GM12878 (cell line): Measurements from ENCODE around the gene POU2F3. TPM values are rescaled to one million over a fixed set of nuclear protein-coding genes. Genes with fewer than 3 reads are reported as not detected.

ENCODE experiments used
- ATAC-seq: fragments of 200-7000 bp; cut with Tn5 transposase; 3 replicates; pipeline ENCODE4 v1.9.1; 2020; ENCODE audit warnings: mild to moderate bottlenecking, moderate library complexity
- BruUV-seq: library from RNA; stranded (reverse); fragments of 400-500 nt; replicated peaks from 2 replicates; lab custom pipeline; 2021; lab: Mats Ljungman, UMichigan
- CTCF ChIA-PET: fragments of 300-600 bp; sonication (Branson Sonifier 250); formaldehyde crosslinking; extraction: SDS; loops from one replicate; lab custom pipeline; 2021; ENCODE audit warnings: inconsistent platforms; lab: Yijun Ruan, JAX
- POLR2A ChIA-PET: fragments of 350-600 bp; formaldehyde crosslinking; extraction: SDS; loops from one replicate; lab custom pipeline; 2021; ENCODE audit warnings: inconsistent platforms; lab: Charles Lee
- RAD21 ChIA-PET: fragments of 300-600 bp; sonication (Branson Sonifier 250); formaldehyde crosslinking; loops from one replicate; lab custom pipeline; 2023; ENCODE audit warnings: antibody characterized with exemption; ENCODE audit not compliant: unreplicated experiment; lab: Charles Lee
- SMC1A ChIA-PET: fragments of 300-600 bp; sonication (Branson Sonifier 250); formaldehyde crosslinking; loops from one replicate; lab custom pipeline; 2023; ENCODE audit not compliant: unreplicated experiment, uncharacterized antibody; lab: Charles Lee
- DNase-seq: peaks from one replicate; pipeline ENCODE4 v3.0.0-alpha.2; 2011; ENCODE audit warnings: low read depth, low spot score
- FAIRE-seq: peaks from 3 replicates; lab custom pipeline; 2011; peaks lifted over from hg19 to GRCh38; lab: Jason Lieb, UNC
- H2AFZ ChIP-seq: 2 replicates; pipeline ENCODE4 v1.6.0; 2011; ENCODE audit warnings: low read depth, low read length, control low read depth; ENCODE audit not compliant: control insufficient read depth
- H3K27ac ChIP-seq: 2 replicates; pipeline ENCODE4 v1.5.1; 2011; ENCODE audit warnings: control low read depth; ENCODE audit not compliant: control insufficient read depth, insufficient read depth
- H3K27me3 ChIP-seq, 2 experiments: replicated peaks in 1 of 2; 2 replicates each; pipeline versions ENCODE4 v1.6.0 to v1.6.1; 2011; ENCODE audit warnings: low read length in 1 of 2; ENCODE audit not compliant: control insufficient read depth in 2 of 2, insufficient read depth in 2 of 2
- H3K36me3 ChIP-seq, 2 experiments: 2 replicates each; pipeline ENCODE4 v1.5.1; 2011; ENCODE audit warnings: low read length in 1 of 2; ENCODE audit not compliant: control insufficient read depth in 2 of 2, insufficient read depth in 2 of 2
- H3K4me1 ChIP-seq: 2 replicates; pipeline ENCODE4 v1.6.1; 2011; ENCODE audit warnings: mild to moderate bottlenecking, low read length, moderate library complexity, mixed read lengths; ENCODE audit not compliant: control insufficient read depth, insufficient read depth
- H3K4me2 ChIP-seq: 2 replicates; pipeline ENCODE4 v1.6.0; 2011; ENCODE audit warnings: control low read depth; ENCODE audit not compliant: control insufficient read depth, insufficient read depth
- H3K4me3 ChIP-seq: fragments of 200-600 bp; sonication (generic); 2 replicates; pipeline ENCODE4 v1.5.1; 2016
- H3K79me2 ChIP-seq: 2 replicates; pipeline ENCODE4 v1.6.0; 2011; ENCODE audit warnings: low read length; ENCODE audit not compliant: control insufficient read depth, insufficient read depth
- H3K9ac ChIP-seq: 2 replicates; pipeline ENCODE4 v1.8.0; 2011; ENCODE audit warnings: low read length, control low read depth, mixed read lengths; ENCODE audit not compliant: control insufficient read depth, insufficient read depth
- H3K9me3 ChIP-seq: replicated peaks from 3 replicates; pipeline ENCODE4 v1.5.1; 2011; ENCODE audit warnings: mild to moderate bottlenecking, low read length; ENCODE audit not compliant: control insufficient read depth, insufficient read depth
- H4K20me1 ChIP-seq: 2 replicates; pipeline ENCODE4 v1.6.0; 2011; ENCODE audit not compliant: control insufficient read depth, insufficient read depth
- ASH2L ChIP-seq: fragments of 300-600, 200-600 bp; sonication (generic); IDR thresholded peaks from 2 replicates; pipeline ENCODE4 v1.6.1; 2017; ENCODE audit warnings: low read depth, mild to moderate bottlenecking, borderline replicate concordance
- ATF3 ChIP-seq: IDR thresholded peaks from 2 replicates; pipeline ENCODE4 v1.6.1; 2011; ENCODE audit warnings: low read depth, mild to moderate bottlenecking, low read length, moderate library complexity, borderline replicate concordance; ENCODE audit errors: extremely low read depth
- E2F8 ChIP-seq: fragments of 450-650 bp; IDR thresholded peaks from 2 replicates; pipeline ENCODE4 v1.6.1; 2018; ENCODE audit warnings: mild to moderate bottlenecking, low read depth, moderate library complexity; ENCODE audit not compliant: partially characterized antibody
- IRF4 ChIP-seq: IDR thresholded peaks from 2 replicates; pipeline ENCODE4 v1.6.1; 2011; ENCODE audit warnings: low read depth, low read length
- JUNB ChIP-seq: IDR thresholded peaks from 2 replicates; pipeline ENCODE4 v1.6.1; 2016; ENCODE audit warnings: antibody characterized with exemption, mild to moderate bottlenecking
- NFYA ChIP-seq: IDR thresholded peaks from 2 replicates; pipeline ENCODE4 v1.6.1; 2011; ENCODE audit warnings: low read depth, mild to moderate bottlenecking, low read length, improper control_type of control experiment, borderline replicate concordance
- RUNX3 ChIP-seq: IDR thresholded peaks from 2 replicates; pipeline ENCODE4 v1.6.1; 2012; ENCODE audit warnings: low read length, inconsistent platforms
- SREBF1 ChIP-seq: IDR thresholded peaks from 2 replicates; pipeline ENCODE4 v1.6.1; 2012; ENCODE audit warnings: mild to moderate bottlenecking, low read length
- TAF1 ChIP-seq: IDR thresholded peaks from 2 replicates; pipeline ENCODE4 v1.6.1; 2011; ENCODE audit warnings: mild to moderate bottlenecking, low read depth, low read length, borderline replicate concordance
- ZNF207 ChIP-seq: fragments of 450-650 bp; IDR thresholded peaks from 2 replicates; pipeline ENCODE4 v1.6.1; 2014; ENCODE audit warnings: antibody characterized with exemption, mild to moderate bottlenecking, borderline replicate concordance
- ZNF384 ChIP-seq: IDR thresholded peaks from 2 replicates; pipeline ENCODE4 v1.6.1; 2012; ENCODE audit warnings: low read depth, mild to moderate bottlenecking, low read length, improper control_type of control experiment, borderline replicate concordance
- WGBS: methylation state at CpG from one replicate; pipeline ENCODE4 v1.1.6; 2016; ENCODE audit warnings: low lambda C conversion rate; ENCODE audit not compliant: insufficient replicate concordance, insufficient coverage; ENCODE audit errors: missing lambda C conversion rate; 5-methylcytosine and 5-hydroxymethylcytosine counted together
- in situ Hi-C: fragments of 300-500 bp; cut with MboI; formaldehyde crosslinking; loops from 9 replicates; pipeline ENCODE4 v1.14.3; 2018; ENCODE audit warnings: mixed read lengths
- intact Hi-C: fragments of 100-400 bp; cut with micrococcal nuclease; formaldehyde crosslinking; loops from one replicate; pipeline ENCODE4 v1.14.2; 2022; ENCODE audit not compliant: unreplicated experiment
- polyA plus RNA-seq, 11 experiments: library from polyadenylated mRNA; depleted of rRNA in 4 of 11; unstranded in 6 of 11; stranded (reverse) in 5 of 11; fragments of >200 nt; fragmentation: Nextera tagmentation in 4 of 11; fragmentation: Illumina TruSeq in 1 of 11; extraction: Ambion mirVana in 4 of 11; extraction: Trizol in 1 of 11; gene quantifications; 1 replicate in 1 of 11; 2 replicates in 10 of 11; pipeline versions ENCODE4 v1.2.1 to v1.2.3, GENCODE V29; 2011 to 2016; ENCODE audit warnings: inconsistent platforms in 2 of 11, missing spikeins in 2 of 11, low read depth in 1 of 11
- total RNA-seq, 4 experiments: library from RNA; depleted of rRNA in 3 of 4; stranded (reverse); fragments of >200 nt in 3 of 4; fragmentation: Illumina TruSeq in 1 of 4; extraction: Trizol in 1 of 4; gene quantifications; 2 replicates each; pipeline versions ENCODE4 v1.2.1 to v1.2.3, GENCODE V29; 2013 to 2021

POU2F3 gene
- total and polyA plus RNA-seq, 10 of the 15 experiments (the other 5 are each of a cell fraction or from before 2014, with no cell fraction given), result 0.09 to 4.4 (median 0.33) TPM

DNA sequence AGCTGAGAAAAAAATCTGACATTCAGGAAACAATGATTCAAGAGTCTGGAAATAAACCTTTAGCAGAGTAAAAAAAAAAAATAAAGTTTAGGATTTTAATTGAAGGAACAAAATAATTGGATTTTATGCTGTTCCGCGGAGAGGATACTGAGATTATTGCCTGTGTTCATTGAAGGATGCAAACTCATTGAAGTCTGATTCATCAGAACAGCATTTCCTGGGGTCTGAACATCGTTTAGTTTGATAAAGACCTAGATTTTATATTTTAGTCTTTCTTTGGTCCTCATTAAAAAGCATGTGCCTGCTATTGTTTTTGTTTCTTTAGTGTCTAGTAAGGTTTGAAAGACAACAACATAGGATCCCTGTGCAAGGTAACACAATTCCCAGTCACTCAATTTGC, 89.6 kb downstream of the POU2F3 start:
- Histone ChIP-seq H3K4me3 (no peak overlapping the region), H4K20me1 (no peaks in the 10 kb centered on the region), H3K9ac (no peak overlapping the region), H3K36me3 (no peaks in the 10 kb centered on the region), H3K27ac (no peak overlapping the region), H3K79me2 (no peaks in the 10 kb centered on the region), H3K4me2 (no peak overlapping the region), H3K4me1 (peaks cover 6% of the 10 kb centered on the region; the same call in 1 of the 2 replicates), H2AFZ (no peak overlapping the region), H3K27me3 (no peaks in the 10 kb centered on the region; a peak in 2 of 4 replicates), H3K9me3 (no peaks in the 10 kb centered on the region; the same call in 2 of the 3 replicates)
- ChIA-PET SMC1A (no interaction called here), CTCF (interaction anchor here (1.2 kb wide), 1 partner anchor 71 kb away, joined by 3 read pairs; no protein-coding TSS in a partner anchor), POLR2A (no interaction called here), RAD21 (no interaction called here)
- no peak for FAIRE-seq
- DNase-seq, result no peak
- BruUV-seq, result no TSS peak
- in situ Hi-C loops, result no loop called here
- 67% methylated on average over 3 of the region's 3 CpGs for WGBS
- intact Hi-C loops, result no loop called here
- TF ChIP-seq ZNF384 (no peak), ZNF207 (no peak), ATF3 (no peak), JUNB (no peak), E2F8 (no peak), NFYA (no peak), IRF4 (no peak), ASH2L (no peak), RUNX3 (no peak), TAF1 (no peak), SREBF1 (no peak)
- no peak for ATAC-seq
